GM23338 (cell line): Measurements from ENCODE around the gene IL5RA. TPM values are rescaled to one million over a fixed set of nuclear protein-coding genes. Genes with fewer than 3 reads are reported as not detected.

Experiments used
- ATAC-seq: fragments of 200-7000 bp; cut with Tn5 transposase; 3 replicates; pipeline ENCODE4 v1.9.1; 2020
- DNase-seq: peaks from one replicate; pipeline ENCODE4 v3.0.0-alpha.2; 2015; ENCODE audit warnings: low spot score
- H2AFZ ChIP-seq: fragments of 200-600 bp; sonication (generic); 2 replicates; pipeline ENCODE4 v1.8.0; 2016; ENCODE audit warnings: antibody characterized with exemption, mild to moderate bottlenecking, moderate library complexity
- H3F3A ChIP-seq: fragments of 200-600 bp; sonication (generic); replicated peaks from 2 replicates; pipeline ENCODE4 v1.8.0; 2017; ENCODE audit warnings: antibody characterized with exemption, mixed run types, low read depth
- H3K27ac ChIP-seq: fragments of 200-600 bp; sonication (generic); 2 replicates; pipeline ENCODE4 v1.6.1; 2016; ENCODE audit warnings: low read depth
- H3K27me3 ChIP-seq: fragments of 200-600 bp; sonication (generic); 2 replicates; pipeline ENCODE4 v1.8.0; 2016; ENCODE audit warnings: mild to moderate bottlenecking, mixed run types, moderate library complexity; ENCODE audit not compliant: insufficient read depth
- H3K36me3 ChIP-seq: fragments of 200-600 bp; sonication (generic); 2 replicates; pipeline ENCODE4 v1.8.0; 2016; ENCODE audit warnings: mild to moderate bottlenecking; ENCODE audit not compliant: insufficient read depth
- H3K4me1 ChIP-seq: fragments of 200-600 bp; sonication (generic); 2 replicates; pipeline ENCODE4 v1.8.0; 2016; ENCODE audit warnings: mild to moderate bottlenecking, moderate library complexity; ENCODE audit not compliant: insufficient read depth
- H3K4me2 ChIP-seq: fragments of 200-600 bp; sonication (generic); 2 replicates; pipeline ENCODE4 v1.7.1; 2017; ENCODE audit warnings: mixed run types
- H3K4me3 ChIP-seq: fragments of 200-600 bp; sonication (generic); 2 replicates; pipeline ENCODE4 v1.6.1; 2016; ENCODE audit warnings: mixed run types
- H3K79me2 ChIP-seq: fragments of 200-600 bp; sonication (generic); replicated peaks from 2 replicates; pipeline ENCODE4 v1.8.0; 2017; ENCODE audit warnings: mild to moderate bottlenecking; ENCODE audit not compliant: insufficient read depth
- H3K9me2 ChIP-seq: fragments of 200-600 bp; sonication (generic); 2 replicates; pipeline ENCODE4 v1.8.0; 2017; ENCODE audit not compliant: insufficient read depth
- H4K20me1 ChIP-seq: fragments of 200-600 bp; sonication (generic); replicated peaks from 2 replicates; pipeline ENCODE4 v1.8.0; 2017; ENCODE audit warnings: mild to moderate bottlenecking; ENCODE audit not compliant: insufficient read depth
- H3K27ac Mint-ChIP-seq: 2 replicates; pipeline ENCODE4 v1.8.0; 2020; ENCODE audit warnings: inconsistent platforms, mild to moderate bottlenecking, moderate library complexity, mixed read lengths
- H3K27me3 Mint-ChIP-seq: 3 replicates; pipeline ENCODE4 v1.8.0; 2022; ENCODE audit warnings: low read depth, mild to moderate bottlenecking, moderate library complexity, mixed read lengths, inconsistent platforms; ENCODE audit not compliant: insufficient read depth, poor library complexity
- H3K36me3 Mint-ChIP-seq: 3 replicates; pipeline ENCODE4 v1.8.0; 2021; ENCODE audit warnings: low read depth, mild to moderate bottlenecking, inconsistent platforms, moderate library complexity, mixed read lengths
- H3K4me1 Mint-ChIP-seq: 3 replicates; pipeline ENCODE4 v1.8.0; 2020; ENCODE audit warnings: mild to moderate bottlenecking, inconsistent platforms, mixed read lengths
- H3K4me3 Mint-ChIP-seq: 3 replicates; pipeline ENCODE4 v1.8.0; 2021; ENCODE audit warnings: moderate library complexity, mild to moderate bottlenecking, inconsistent platforms, mixed read lengths
- H3K9me3 Mint-ChIP-seq: 3 replicates; pipeline ENCODE4 v1.8.0; 2020; ENCODE audit warnings: moderate library complexity, mild to moderate bottlenecking, inconsistent platforms, mixed read lengths
- EZH2 ChIP-seq: fragments of 200-600 bp; sonication (generic); IDR thresholded peaks from one replicate; pipeline ENCODE4 v1.8.0; 2017; ENCODE audit warnings: antibody characterized with exemption, mild to moderate bottlenecking, low read depth; ENCODE audit not compliant: unreplicated experiment
- NANOG ChIP-seq: IDR thresholded peaks from 2 replicates; pipeline ENCODE4 v1.6.1; 2016; ENCODE audit warnings: antibody characterized with exemption, borderline replicate concordance
- POLR2AphosphoS5 ChIP-seq: IDR thresholded peaks from 2 replicates; pipeline ENCODE4 v1.6.1; 2016; ENCODE audit warnings: antibody characterized with exemption, low read depth
- polyA plus RNA-seq: library from polyadenylated mRNA; unstranded; fragments of >200 nt; fragmentation: Nextera tagmentation; extraction: Ambion mirVana; gene quantifications from 2 replicates; pipeline ENCODE4 v1.2.1, GENCODE V29; 2016
- total RNA-seq: library from RNA; depleted of rRNA; stranded (reverse); fragments of >200 nt; shearing (Covaris generic); gene quantifications from 2 replicates; pipeline ENCODE4 v1.2.3, GENCODE V29; 2014
- TF ChIP-seq, protein P1 (sequence below): fragments of 250-450 bp; sonication (Bioruptor Pico); IDR thresholded peaks from 2 replicates; pipeline ENCODE4 v1.5.0; 2020; ENCODE audit warnings: mild to moderate bottlenecking, moderate library complexity
- TF ChIP-seq, protein P2 (sequence below): IDR thresholded peaks from 2 replicates; pipeline ENCODE4 v1.6.1; 2016; ENCODE audit warnings: antibody characterized with exemption

The IL5RA gene
- total and polyA plus RNA-seq, 2 experiments from 2014 or later: 0.31 TPM; not detected in 1

DNA sequence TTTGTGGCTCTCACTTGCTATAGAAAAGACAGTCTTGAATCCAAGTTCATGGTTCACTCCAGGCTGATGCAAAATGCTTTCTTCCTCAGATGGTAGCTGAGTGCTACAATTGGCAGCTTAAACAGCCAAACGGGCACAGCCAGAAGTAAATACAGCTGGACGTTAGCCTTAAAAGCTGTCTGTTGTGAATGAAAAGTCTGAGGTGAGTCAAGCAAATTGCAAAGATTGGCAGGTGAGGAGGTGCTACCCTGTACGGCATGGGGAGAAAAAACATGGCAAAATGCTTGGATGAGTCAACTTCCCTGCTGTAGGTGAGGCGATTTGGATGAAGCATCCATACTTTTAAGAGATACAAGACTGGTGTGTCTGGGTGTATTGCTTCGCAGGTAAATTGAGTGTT is 40.5 kb downstream of the IL5RA start:
- Histone ChIP-seq H3K27ac (no peak overlapping the region), H3K4me3 (no peak overlapping the region), H3K27me3 (no peaks in the 10 kb centered on the region), H3K4me1 (no peaks in the 10 kb centered on the region), H3K79me2 (no peaks in the 10 kb centered on the region), H2AFZ (no peak overlapping the region), H3K36me3 (no peaks in the 10 kb centered on the region), H3K9me2 (no peaks in the 10 kb centered on the region), H4K20me1 (no peaks in the 10 kb centered on the region), H3K4me2 (no peak overlapping the region), H3F3A (no peaks in the 10 kb centered on the region)
- DNase-seq (no peak), ATAC-seq (no peak)
- Mint-ChIP-seq H3K27me3 (peaks cover 5% of the 10 kb centered on the region), H3K4me3 (no peak overlapping the region), H3K36me3 (peaks cover 37% of the 10 kb centered on the region), H3K27ac (no peak overlapping the region), H3K9me3 (peaks cover 100% of the 10 kb centered on the region), H3K4me1 (no peaks in the 10 kb centered on the region)
- no peak for TF ChIP-seq EZH2
- no peak for TF ChIP-seq NANOG
- TF ChIP-seq POLR2AphosphoS5: no peak
- TF ChIP-seq, protein P1, sequence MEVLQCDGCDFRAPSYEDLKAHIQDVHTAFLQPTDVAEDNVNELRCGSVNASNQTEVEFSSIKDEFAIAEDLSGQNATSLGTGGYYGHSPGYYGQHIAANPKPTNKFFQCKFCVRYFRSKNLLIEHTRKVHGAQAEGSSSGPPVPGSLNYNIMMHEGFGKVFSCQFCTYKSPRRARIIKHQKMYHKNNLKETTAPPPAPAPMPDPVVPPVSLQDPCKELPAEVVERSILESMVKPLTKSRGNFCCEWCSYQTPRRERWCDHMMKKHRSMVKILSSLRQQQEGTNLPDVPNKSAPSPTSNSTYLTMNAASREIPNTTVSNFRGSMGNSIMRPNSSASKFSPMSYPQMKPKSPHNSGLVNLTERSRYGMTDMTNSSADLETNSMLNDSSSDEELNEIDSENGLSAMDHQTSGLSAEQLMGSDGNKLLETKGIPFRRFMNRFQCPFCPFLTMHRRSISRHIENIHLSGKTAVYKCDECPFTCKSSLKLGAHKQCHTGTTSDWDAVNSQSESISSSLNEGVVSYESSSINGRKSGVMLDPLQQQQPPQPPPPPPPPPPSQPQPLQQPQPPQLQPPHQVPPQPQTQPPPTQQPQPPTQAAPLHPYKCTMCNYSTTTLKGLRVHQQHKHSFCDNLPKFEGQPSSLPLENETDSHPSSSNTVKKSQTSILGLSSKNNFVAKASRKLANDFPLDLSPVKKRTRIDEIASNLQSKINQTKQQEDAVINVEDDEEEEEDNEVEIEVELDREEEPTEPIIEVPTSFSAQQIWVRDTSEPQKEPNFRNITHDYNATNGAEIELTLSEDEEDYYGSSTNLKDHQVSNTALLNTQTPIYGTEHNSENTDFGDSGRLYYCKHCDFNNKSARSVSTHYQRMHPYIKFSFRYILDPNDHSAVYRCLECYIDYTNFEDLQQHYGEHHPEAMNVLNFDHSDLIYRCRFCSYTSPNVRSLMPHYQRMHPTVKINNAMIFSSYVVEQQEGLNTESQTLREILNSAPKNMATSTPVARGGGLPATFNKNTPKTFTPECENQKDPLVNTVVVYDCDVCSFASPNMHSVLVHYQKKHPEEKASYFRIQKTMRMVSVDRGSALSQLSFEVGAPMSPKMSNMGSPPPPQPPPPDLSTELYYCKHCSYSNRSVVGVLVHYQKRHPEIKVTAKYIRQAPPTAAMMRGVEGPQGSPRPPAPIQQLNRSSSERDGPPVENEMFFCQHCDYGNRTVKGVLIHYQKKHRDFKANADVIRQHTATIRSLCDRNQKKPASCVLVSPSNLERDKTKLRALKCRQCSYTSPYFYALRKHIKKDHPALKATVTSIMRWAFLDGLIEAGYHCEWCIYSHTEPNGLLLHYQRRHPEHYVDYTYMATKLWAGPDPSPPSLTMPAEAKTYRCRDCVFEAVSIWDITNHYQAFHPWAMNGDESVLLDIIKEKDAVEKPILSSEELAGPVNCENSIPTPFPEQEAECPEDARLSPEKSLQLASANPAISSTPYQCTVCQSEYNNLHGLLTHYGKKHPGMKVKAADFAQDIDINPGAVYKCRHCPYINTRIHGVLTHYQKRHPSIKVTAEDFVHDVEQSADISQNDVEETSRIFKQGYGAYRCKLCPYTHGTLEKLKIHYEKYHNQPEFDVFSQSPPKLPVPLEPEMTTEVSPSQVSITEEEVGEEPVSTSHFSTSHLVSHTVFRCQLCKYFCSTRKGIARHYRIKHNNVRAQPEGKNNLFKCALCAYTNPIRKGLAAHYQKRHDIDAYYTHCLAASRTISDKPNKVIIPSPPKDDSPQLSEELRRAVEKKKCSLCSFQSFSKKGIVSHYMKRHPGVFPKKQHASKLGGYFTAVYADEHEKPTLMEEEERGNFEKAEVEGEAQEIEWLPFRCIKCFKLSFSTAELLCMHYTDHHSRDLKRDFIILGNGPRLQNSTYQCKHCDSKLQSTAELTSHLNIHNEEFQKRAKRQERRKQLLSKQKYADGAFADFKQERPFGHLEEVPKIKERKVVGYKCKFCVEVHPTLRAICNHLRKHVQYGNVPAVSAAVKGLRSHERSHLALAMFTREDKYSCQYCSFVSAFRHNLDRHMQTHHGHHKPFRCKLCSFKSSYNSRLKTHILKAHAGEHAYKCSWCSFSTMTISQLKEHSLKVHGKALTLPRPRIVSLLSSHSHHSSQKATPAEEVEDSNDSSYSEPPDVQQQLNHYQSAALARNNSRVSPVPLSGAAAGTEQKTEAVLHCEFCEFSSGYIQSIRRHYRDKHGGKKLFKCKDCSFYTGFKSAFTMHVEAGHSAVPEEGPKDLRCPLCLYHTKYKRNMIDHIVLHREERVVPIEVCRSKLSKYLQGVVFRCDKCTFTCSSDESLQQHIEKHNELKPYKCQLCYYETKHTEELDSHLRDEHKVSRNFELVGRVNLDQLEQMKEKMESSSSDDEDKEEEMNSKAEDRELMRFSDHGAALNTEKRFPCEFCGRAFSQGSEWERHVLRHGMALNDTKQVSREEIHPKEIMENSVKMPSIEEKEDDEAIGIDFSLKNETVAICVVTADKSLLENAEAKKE (CRISPR knock-in tag): no peak
- TF ChIP-seq, protein P2, sequence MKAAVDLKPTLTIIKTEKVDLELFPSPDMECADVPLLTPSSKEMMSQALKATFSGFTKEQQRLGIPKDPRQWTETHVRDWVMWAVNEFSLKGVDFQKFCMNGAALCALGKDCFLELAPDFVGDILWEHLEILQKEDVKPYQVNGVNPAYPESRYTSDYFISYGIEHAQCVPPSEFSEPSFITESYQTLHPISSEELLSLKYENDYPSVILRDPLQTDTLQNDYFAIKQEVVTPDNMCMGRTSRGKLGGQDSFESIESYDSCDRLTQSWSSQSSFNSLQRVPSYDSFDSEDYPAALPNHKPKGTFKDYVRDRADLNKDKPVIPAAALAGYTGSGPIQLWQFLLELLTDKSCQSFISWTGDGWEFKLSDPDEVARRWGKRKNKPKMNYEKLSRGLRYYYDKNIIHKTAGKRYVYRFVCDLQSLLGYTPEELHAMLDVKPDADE: no peak
